SU-DHL-6 (cell line): ENCODE results near the gene ZNF718.

Source experiments
- H2AFZ ChIP-seq: fragments of 200-600 bp; sonication (generic); 2 replicates; pipeline ENCODE4 v1.6.1; 2014; ENCODE audit warnings: low read depth, mild to moderate bottlenecking, moderate library complexity, mixed read lengths, antibody characterized with exemption, low read length; ENCODE audit not compliant: severe bottlenecking
- H3F3A ChIP-seq: fragments of 200-600 bp; shearing (Covaris generic); 2 replicates; pipeline ENCODE4 v1.6.0; 2016; ENCODE audit warnings: antibody characterized with exemption, mild to moderate bottlenecking; ENCODE audit not compliant: insufficient read depth
- H3K27ac ChIP-seq: fragments of 200-600 bp; sonication (generic); 2 replicates; pipeline ENCODE4 v1.5.1; 2016; ENCODE audit warnings: low read depth, mild to moderate bottlenecking, low read length, moderate library complexity, mixed read lengths
- H3K27me3 ChIP-seq: fragments of 200-600 bp; sonication (generic), shearing (Covaris generic); 2 replicates; pipeline ENCODE4 v1.6.0; 2014; ENCODE audit warnings: mild to moderate bottlenecking, low read length
- H3K36me3 ChIP-seq: fragments of 200-600 bp; sonication (generic); 2 replicates; pipeline ENCODE4 v1.6.1; 2014; ENCODE audit warnings: mild to moderate bottlenecking, low read length, mixed read lengths
- H3K4me2 ChIP-seq: fragments of 300-600, 200-600 bp; shearing (Covaris generic), sonication (generic); 2 replicates; pipeline ENCODE4 v1.6.0; 2014; ENCODE audit warnings: low read length, low read depth, mild to moderate bottlenecking; ENCODE audit not compliant: poor library complexity, severe bottlenecking
- H3K4me3 ChIP-seq: fragments of 200-600 bp; sonication (generic); 2 replicates; pipeline ENCODE4 v1.5.1; 2014; ENCODE audit warnings: antibody characterized with exemption, low read length, mild to moderate bottlenecking, mixed read lengths; ENCODE audit not compliant: insufficient read depth, poor library complexity, severe bottlenecking
- H3K79me2 ChIP-seq: fragments of 200-600 bp; sonication (generic); 2 replicates; pipeline ENCODE4 v1.6.1; 2014; ENCODE audit warnings: mild to moderate bottlenecking, low read length, moderate library complexity; ENCODE audit not compliant: insufficient read depth
- H3K9ac ChIP-seq: fragments of 200-600 bp; sonication (generic); 2 replicates; pipeline ENCODE4 v1.7.0; 2014; ENCODE audit warnings: mild to moderate bottlenecking, low read length
- H3K9me2 ChIP-seq: fragments of 200-600 bp; sonication (generic); replicated peaks from 2 replicates; pipeline ENCODE4 v1.6.1; 2014; ENCODE audit warnings: low read length; ENCODE audit not compliant: insufficient read depth
- H3K9me3 ChIP-seq: fragments of 200-600 bp; sonication (generic); 2 replicates; pipeline ENCODE4 v1.6.1; 2014; ENCODE audit warnings: low read length, mixed read lengths; ENCODE audit not compliant: insufficient read depth
- H4K20me1 ChIP-seq: fragments of 200-600 bp; sonication (generic); 2 replicates; pipeline ENCODE4 v1.6.1; 2014; ENCODE audit warnings: low read depth, mild to moderate bottlenecking, antibody characterized with exemption, low read length, moderate library complexity, mixed read lengths
- EZH2phosphoT487 ChIP-seq: fragments of 200-600 bp; sonication (generic), shearing (Covaris generic); conservative IDR thresholded peaks from 2 replicates; pipeline ENCODE4 v1.6.1; 2018; ENCODE audit warnings: mild to moderate bottlenecking, antibody characterized with exemption, low read length, moderate library complexity, mixed read lengths
- TF ChIP-seq, protein P1 (sequence below): fragments of 200-600 bp; sonication (generic); IDR thresholded peaks from one replicate; pipeline ENCODE4 v1.5.1; 2017; ENCODE audit warnings: antibody characterized with exemption, mild to moderate bottlenecking, low read length, moderate library complexity; ENCODE audit not compliant: insufficient read depth, poor library complexity, severe bottlenecking

ZNF718 gene

DNA sequence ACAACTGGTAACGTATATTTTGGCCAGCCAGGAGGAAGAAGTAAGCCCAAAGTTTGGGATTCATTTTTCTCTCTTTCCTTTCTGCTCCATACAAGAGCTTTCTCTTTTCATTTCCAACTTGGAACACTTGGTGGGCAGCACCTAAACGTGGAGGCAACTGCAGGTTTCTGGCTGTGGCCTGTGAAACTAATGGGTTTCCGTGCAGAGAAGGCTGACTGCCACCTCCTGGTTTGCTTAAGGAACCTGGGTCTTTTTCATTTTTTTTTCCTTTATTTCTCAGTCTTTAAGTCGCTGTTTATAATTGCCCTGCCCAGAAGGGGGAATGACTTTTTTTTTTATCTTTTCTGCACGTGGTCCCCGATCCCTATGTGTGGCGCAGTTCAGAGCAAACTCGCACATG is 15.4 kb downstream of the ZNF718 start:
- Histone ChIP-seq H3K27me3 (no peaks in the 10 kb centered on the region), H3K9ac (no peak overlapping the region), H3K9me3 (peaks cover 22% of the 10 kb centered on the region; the same call in 1 of the 2 replicates), H3K9me2 (no peaks in the 10 kb centered on the region), H4K20me1 (no peaks in the 10 kb centered on the region), H2AFZ (no peak overlapping the region), H3K36me3 (peaks cover 75% of the 10 kb centered on the region), H3K79me2 (peaks cover 10% of the 10 kb centered on the region; the same call in 1 of the 2 replicates), H3K27ac (no peak overlapping the region), H3K4me3 (no peak overlapping the region), H3F3A (no peaks in the 10 kb centered on the region), H3K4me2 (no peak overlapping the region)
- TF ChIP-seq, protein P1, sequence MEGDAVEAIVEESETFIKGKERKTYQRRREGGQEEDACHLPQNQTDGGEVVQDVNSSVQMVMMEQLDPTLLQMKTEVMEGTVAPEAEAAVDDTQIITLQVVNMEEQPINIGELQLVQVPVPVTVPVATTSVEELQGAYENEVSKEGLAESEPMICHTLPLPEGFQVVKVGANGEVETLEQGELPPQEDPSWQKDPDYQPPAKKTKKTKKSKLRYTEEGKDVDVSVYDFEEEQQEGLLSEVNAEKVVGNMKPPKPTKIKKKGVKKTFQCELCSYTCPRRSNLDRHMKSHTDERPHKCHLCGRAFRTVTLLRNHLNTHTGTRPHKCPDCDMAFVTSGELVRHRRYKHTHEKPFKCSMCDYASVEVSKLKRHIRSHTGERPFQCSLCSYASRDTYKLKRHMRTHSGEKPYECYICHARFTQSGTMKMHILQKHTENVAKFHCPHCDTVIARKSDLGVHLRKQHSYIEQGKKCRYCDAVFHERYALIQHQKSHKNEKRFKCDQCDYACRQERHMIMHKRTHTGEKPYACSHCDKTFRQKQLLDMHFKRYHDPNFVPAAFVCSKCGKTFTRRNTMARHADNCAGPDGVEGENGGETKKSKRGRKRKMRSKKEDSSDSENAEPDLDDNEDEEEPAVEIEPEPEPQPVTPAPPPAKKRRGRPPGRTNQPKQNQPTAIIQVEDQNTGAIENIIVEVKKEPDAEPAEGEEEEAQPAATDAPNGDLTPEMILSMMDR = no peak
- no peak for TF ChIP-seq EZH2phosphoT487

DNA sequence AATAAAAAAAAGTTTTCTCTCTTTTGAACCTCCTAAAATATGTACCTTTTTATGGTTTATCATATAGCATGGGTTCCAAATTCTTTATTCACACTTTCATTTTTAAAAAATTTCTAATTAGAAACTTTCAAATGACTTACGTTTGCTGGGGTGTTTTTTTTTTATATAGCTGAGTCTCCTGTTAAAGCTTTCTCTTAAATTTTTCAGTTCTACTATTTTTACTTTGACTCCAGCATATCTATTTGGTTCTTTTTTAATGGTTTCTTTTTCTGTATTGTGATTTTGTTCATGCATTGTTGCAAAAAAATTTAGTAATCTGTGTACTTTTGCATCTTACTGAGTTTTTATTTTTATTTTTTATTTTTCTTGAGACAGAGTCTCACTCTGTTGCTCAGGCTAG is 22.3 kb downstream of the ZNF718 start:
- no peak overlapping the region for H3K27ac ChIP-seq
- no peak for TF ChIP-seq EZH2phosphoT487
- TF ChIP-seq, protein P1 = no peak
- H3K9me3 ChIP-seq = peaks cover 42% of the 10 kb centered on the region; the same call in 1 of the 2 replicates
- H3K27me3 ChIP-seq = no peaks in the 10 kb centered on the region
- H2AFZ ChIP-seq = no peak overlapping the region
- no peak overlapping the region for H3K4me3 ChIP-seq
- H3K9ac ChIP-seq = no peak overlapping the region
- no peaks in the 10 kb centered on the region for H3K9me2 ChIP-seq
- peaks cover 69% of the 10 kb centered on the region for H3K36me3 ChIP-seq
- H3F3A ChIP-seq = 0 out of 2 replicates have a peak, but pooled peaks cover 4% of the 10 kb centered on the region
- H3K79me2 ChIP-seq = peaks cover 6% of the 10 kb centered on the region
- no peak overlapping the region for H3K4me2 ChIP-seq
- no peaks in the 10 kb centered on the region; the same call in 1 of the 2 replicates for H4K20me1 ChIP-seq

DNA sequence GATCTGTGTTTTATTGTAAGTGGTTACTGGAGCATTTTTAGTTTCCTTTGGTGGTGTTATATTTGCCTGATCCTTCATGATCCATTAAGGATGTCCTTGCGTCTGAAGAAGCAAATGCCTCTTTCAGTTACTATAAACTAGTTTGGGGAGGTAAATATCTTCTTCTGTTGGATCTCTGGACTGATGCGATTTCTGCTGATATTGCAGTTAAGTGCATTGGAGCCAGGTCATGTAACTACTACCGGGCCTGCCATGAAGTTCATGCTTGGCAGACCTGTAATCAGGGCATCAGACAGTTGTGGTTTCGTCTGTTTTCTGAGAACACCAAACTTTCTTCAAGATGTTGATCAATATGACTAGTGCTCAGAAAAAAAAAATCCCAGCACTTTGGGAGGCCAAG is 22.9 kb downstream of the ZNF718 start:
- Histone ChIP-seq H3K9me3 (peaks cover 42% of the 10 kb centered on the region; the same call in 1 of the 2 replicates), H3K36me3 (peaks cover 62% of the 10 kb centered on the region), H3K4me2 (no peak overlapping the region), H3K79me2 (peaks cover 6% of the 10 kb centered on the region; the same call in 1 of the 2 replicates), H3F3A (0 out of 2 replicates have a peak, but pooled peaks cover 4% of the 10 kb centered on the region), H3K4me3 (no peak overlapping the region), H4K20me1 (no peaks in the 10 kb centered on the region; the same call in 1 of the 2 replicates), H3K9ac (no peak overlapping the region), H3K27ac (no peak overlapping the region), H3K9me2 (no peaks in the 10 kb centered on the region), H2AFZ (no peak overlapping the region), H3K27me3 (no peaks in the 10 kb centered on the region)
- TF ChIP-seq, protein P1 = no peak
- TF ChIP-seq EZH2phosphoT487 = no peak
